Calu3 (cell line): ENCODE results near the gene AJAP1. TPM values are rescaled to one million over a fixed set of nuclear protein-coding genes. Genes with fewer than 3 reads are reported as not detected.

Experiments
- BruUV-seq: library from RNA; stranded (reverse); fragments of 400-500 nt; replicated peaks from 2 replicates; lab custom pipeline; 2021; lab: Mats Ljungman, UMichigan
- CTCF ChIA-PET: fragments of 300-600 bp; sonication (Branson Sonifier 250); formaldehyde crosslinking; loops from one replicate; lab custom pipeline; 2022; ENCODE audit warnings: antibody characterized with exemption; lab: Charles Lee
- DNase-seq: peaks from one replicate; pipeline ENCODE4 v3.0.0; 2022
- H3K27ac Mint-ChIP-seq: one replicate; pipeline ENCODE4 v1.8.0; 2022; ENCODE audit warnings: mixed read lengths; ENCODE audit not compliant: unreplicated experiment
- H3K27me3 Mint-ChIP-seq: one replicate; pipeline ENCODE4 v1.8.0; 2022; ENCODE audit warnings: mixed read lengths; ENCODE audit not compliant: unreplicated experiment
- H3K36me3 Mint-ChIP-seq: one replicate; pipeline ENCODE4 v1.8.0; 2022; ENCODE audit warnings: mild to moderate bottlenecking, moderate library complexity, mixed read lengths; ENCODE audit not compliant: insufficient read depth, unreplicated experiment
- H3K4me1 Mint-ChIP-seq: one replicate; pipeline ENCODE4 v1.8.0; 2022; ENCODE audit warnings: mild to moderate bottlenecking, low read depth, mixed read lengths; ENCODE audit not compliant: unreplicated experiment
- H3K4me3 Mint-ChIP-seq: one replicate; pipeline ENCODE4 v1.8.0; 2022; ENCODE audit warnings: mild to moderate bottlenecking, low read depth, moderate library complexity, mixed read lengths; ENCODE audit not compliant: unreplicated experiment
- H3K9me3 Mint-ChIP-seq: one replicate; pipeline ENCODE4 v1.8.0; 2022; ENCODE audit warnings: low read depth, mixed read lengths; ENCODE audit not compliant: unreplicated experiment
- intact Hi-C: fragments of 100-400 bp; cut with micrococcal nuclease; formaldehyde crosslinking; loops from one replicate; pipeline ENCODE4 v1.10.0; 2022; ENCODE audit not compliant: unreplicated experiment
- total RNA-seq: library from RNA; stranded (reverse); gene quantifications from 2 replicates; pipeline ENCODE4 v1.2.3, GENCODE V29; 2022
- TF ChIP-seq, protein P1 (sequence below): fragments of 200-600 bp; IDR thresholded peaks from one replicate; pipeline ENCODE4 v1.8.0; 2022; ENCODE audit warnings: antibody characterized with exemption; ENCODE audit not compliant: unreplicated experiment

AJAP1 gene
- total RNA-seq, 1 experiment from 2014 or later: not detected

DNA sequence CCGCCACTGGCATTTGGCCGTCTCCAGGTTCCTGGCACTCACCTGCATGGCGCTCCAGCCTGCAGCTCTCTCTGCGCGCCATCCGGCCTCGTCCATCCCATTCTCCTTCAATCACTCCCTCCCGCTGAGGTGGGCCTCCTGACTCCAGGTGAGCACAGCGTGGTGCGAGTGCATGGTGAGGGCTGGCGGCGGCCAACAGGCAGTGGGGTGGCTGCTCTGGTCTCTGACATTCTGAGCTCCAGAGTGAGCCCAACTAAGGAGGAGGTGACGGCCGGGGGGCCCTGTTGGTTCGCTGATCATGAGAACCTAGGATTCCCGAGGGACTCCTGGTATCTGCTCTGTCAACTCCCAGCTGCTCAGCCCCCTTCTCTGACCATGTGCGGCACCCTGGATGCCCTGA lies 130.4 kb downstream of the AJAP1 start:
- no peak for DNase-seq
- TF ChIP-seq, protein P1, sequence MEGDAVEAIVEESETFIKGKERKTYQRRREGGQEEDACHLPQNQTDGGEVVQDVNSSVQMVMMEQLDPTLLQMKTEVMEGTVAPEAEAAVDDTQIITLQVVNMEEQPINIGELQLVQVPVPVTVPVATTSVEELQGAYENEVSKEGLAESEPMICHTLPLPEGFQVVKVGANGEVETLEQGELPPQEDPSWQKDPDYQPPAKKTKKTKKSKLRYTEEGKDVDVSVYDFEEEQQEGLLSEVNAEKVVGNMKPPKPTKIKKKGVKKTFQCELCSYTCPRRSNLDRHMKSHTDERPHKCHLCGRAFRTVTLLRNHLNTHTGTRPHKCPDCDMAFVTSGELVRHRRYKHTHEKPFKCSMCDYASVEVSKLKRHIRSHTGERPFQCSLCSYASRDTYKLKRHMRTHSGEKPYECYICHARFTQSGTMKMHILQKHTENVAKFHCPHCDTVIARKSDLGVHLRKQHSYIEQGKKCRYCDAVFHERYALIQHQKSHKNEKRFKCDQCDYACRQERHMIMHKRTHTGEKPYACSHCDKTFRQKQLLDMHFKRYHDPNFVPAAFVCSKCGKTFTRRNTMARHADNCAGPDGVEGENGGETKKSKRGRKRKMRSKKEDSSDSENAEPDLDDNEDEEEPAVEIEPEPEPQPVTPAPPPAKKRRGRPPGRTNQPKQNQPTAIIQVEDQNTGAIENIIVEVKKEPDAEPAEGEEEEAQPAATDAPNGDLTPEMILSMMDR: no peak
- H3K27ac Mint-ChIP-seq: no peak overlapping the region
- no peaks in the 10 kb centered on the region for H3K4me1 Mint-ChIP-seq
- intact Hi-C loops: no loop called here
- no TSS peak for BruUV-seq
- H3K9me3 Mint-ChIP-seq: peaks cover 12% of the 10 kb centered on the region
- no peaks in the 10 kb centered on the region for H3K36me3 Mint-ChIP-seq
- CTCF ChIA-PET: no interaction called here
- no peaks in the 10 kb centered on the region for H3K27me3 Mint-ChIP-seq
- H3K4me3 Mint-ChIP-seq: no peak overlapping the region

DNA sequence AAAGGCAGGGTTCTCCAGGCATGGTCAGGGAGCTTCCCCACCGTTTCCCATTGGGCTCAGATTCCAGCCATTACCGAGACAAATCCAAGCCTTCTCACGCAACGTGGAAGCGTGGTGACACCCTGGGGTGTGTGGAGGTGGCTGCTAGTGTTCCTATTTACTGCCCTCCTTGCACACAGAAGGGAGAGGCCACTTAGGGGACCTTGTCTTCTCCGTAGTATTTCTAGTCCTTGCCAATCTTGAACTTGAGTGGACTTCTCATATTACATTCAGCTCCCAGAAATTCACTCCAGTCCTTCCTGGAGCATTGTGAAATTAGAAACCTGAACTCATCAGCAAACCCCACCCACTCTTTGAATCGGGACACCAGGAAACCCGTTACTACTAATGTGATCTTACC lies 131.6 kb downstream of the AJAP1 start:
- no peaks in the 10 kb centered on the region for H3K4me1 Mint-ChIP-seq
- H3K36me3 Mint-ChIP-seq: no peaks in the 10 kb centered on the region
- H3K4me3 Mint-ChIP-seq: no peak overlapping the region
- CTCF ChIA-PET: no interaction called here
- BruUV-seq: no TSS peak
- TF ChIP-seq, protein P1: no peak
- H3K27me3 Mint-ChIP-seq: no peaks in the 10 kb centered on the region
- H3K27ac Mint-ChIP-seq: no peak overlapping the region
- peaks cover 12% of the 10 kb centered on the region for H3K9me3 Mint-ChIP-seq
- intact Hi-C loops: no loop called here
- DNase-seq: no peak

DNA sequence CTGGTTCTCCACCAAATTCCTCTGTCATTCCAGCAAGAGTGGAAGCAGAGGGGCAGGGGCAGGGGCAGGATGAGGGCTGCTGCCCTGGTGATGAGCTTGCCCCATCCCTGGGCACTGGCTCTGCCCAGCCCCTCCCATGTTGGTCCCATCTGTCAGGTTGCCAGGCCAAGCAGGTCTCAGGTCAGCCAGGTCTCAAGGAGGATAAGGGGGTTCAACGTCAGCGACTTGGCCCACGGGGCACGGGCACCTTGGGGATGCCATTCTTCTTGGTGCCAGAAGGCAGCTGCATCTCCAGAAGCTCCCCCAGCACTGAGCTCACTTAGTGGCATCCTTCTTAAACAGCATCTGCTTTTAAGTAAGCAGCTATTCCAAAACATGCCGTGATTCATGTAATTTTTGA lies 133.1 kb downstream of the AJAP1 start:
- Mint-ChIP-seq H3K27ac (no peak overlapping the region), H3K36me3 (no peaks in the 10 kb centered on the region), H3K27me3 (no peaks in the 10 kb centered on the region), H3K9me3 (peaks cover 12% of the 10 kb centered on the region), H3K4me3 (no peak overlapping the region), H3K4me1 (no peaks in the 10 kb centered on the region)
- CTCF ChIA-PET: no interaction called here
- TF ChIP-seq, protein P1: no peak
- DNase-seq: no peak
- intact Hi-C loops: no loop called here
- BruUV-seq: no TSS peak

DNA sequence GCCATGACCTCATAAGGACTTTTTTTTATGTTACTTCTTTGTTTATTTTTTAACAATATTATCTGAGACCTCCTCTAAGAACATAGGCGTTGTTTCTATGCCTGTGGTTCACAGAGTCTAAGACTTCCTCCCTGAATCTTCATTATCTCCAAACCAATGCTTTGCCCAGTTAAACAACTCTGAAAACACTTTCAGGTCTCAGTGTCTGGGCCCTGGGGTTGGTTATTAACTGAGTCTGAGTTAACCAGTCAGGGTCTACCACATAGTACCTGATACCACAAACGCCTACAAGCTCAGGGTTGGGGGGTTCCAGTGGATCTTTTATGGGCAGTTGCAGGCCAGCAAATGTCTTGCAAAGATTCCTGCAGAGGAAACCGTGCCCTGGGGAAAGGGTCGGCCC lies 138.2 kb downstream of the AJAP1 start:
- H3K36me3 Mint-ChIP-seq: no peaks in the 10 kb centered on the region
- no peaks in the 10 kb centered on the region for H3K27me3 Mint-ChIP-seq
- H3K4me3 Mint-ChIP-seq: no peak overlapping the region
- H3K27ac Mint-ChIP-seq: no peak overlapping the region
- no peaks in the 10 kb centered on the region for H3K4me1 Mint-ChIP-seq
- intact Hi-C loops: no loop called here
- no TSS peak for BruUV-seq
- CTCF ChIA-PET: no interaction called here
- peaks cover 8% of the 10 kb centered on the region for H3K9me3 Mint-ChIP-seq
- DNase-seq: no peak
- TF ChIP-seq, protein P1: no peak
